Measurements from ENCODE around the gene FBXL5. TPM values are rescaled to one million over a fixed set of nuclear protein-coding genes. Genes with fewer than 3 reads are reported as not detected.
A peak's percentile ranks its signal among the peaks of the same experiment; 100 is the strongest.

Gene FBXL5
- total and polyA plus RNA-seq, 9 of the 15 experiments (the other 6 are each of a cell fraction or from before 2014, with no cell fraction given): 6.0 to 35.2 (median 22.1) TPM

- TF ChIP-seq CBX3 (IDR thresholded peaks at IDR 0.05; ENCODE audit: borderline replicate concordance in 1 of 2, low read length in 2 of 2): peak in 1 of 2 experiments; percentile 71; a peak in 1 of 3 replicates
- TF ChIP-seq STAT5B (CRISPR knock-in tag; IDR thresholded peaks at IDR 0.05): no peak
- no peak for TF ChIP-seq HNRNPLL (IDR thresholded peaks at IDR 0.05; ENCODE audit: low read depth, low read length, poor library complexity, severe bottlenecking)
- TF ChIP-seq CEBPZ (IDR thresholded peaks at IDR 0.05; ENCODE audit: borderline replicate concordance, low read depth, low read length): no peak
- 0 out of 2 replicates have a peak, but pooled peaks have one; percentile 24 for TF ChIP-seq ZNF764 (CRISPR knock-in tag; IDR thresholded peaks at IDR 0.05; ENCODE audit: low read depth)
- peak; percentile 61; the same call in 1 of the 2 replicates for TF ChIP-seq LEF1 (IDR thresholded peaks at IDR 0.05)
- TF ChIP-seq MYNN (IDR thresholded peaks at IDR 0.05): peak; percentile 52; the same call in 1 of the 2 replicates
- no peak for TF ChIP-seq MYNN (CRISPR knock-in tag; IDR thresholded peaks at IDR 0.05)
- TF ChIP-seq ZMIZ1 (IDR thresholded peaks at IDR 0.05; ENCODE audit: low read depth in 2 of 2, low read length in 2 of 2): 0 out of 4 replicates have a peak, but pooled peaks of 1 of the 2 experiments have one; percentile 52
- no peak for TF ChIP-seq SAFB (IDR thresholded peaks at IDR 0.05; ENCODE audit: borderline replicate concordance, low read depth, low read length)
- no peak for TF ChIP-seq ZNF76 (CRISPR knock-in tag; IDR thresholded peaks at IDR 0.05; ENCODE audit: borderline replicate concordance)
- TF ChIP-seq L3MBTL2 (IDR thresholded peaks at IDR 0.05): no peak
- TF ChIP-seq ZBTB5 (IDR thresholded peaks at IDR 0.05): no peak
- no peak for TF ChIP-seq MTF1 (CRISPR knock-in tag; IDR thresholded peaks at IDR 0.05; ENCODE audit: borderline replicate concordance)
- no peak for TF ChIP-seq SAFB2 (IDR thresholded peaks at IDR 0.05; ENCODE audit: borderline replicate concordance, low read depth, low read length, severe bottlenecking)
Observed at GRCh38 chr4:15649914-15650545, 5.1 kb downstream of the FBXL5 start (continued).
